Left ventricle myocardium superior (tissue), 1 donor: ENCODE measurements around the gene ADORA1. TPM values are rescaled to one million over a fixed set of nuclear protein-coding genes. Genes with fewer than 3 reads are reported as not detected.
A peak's percentile ranks its signal among the peaks of the same experiment; 100 is the strongest.

ENCODE experiments used
- ATAC-seq: fragments of 200-7000 bp; cut with Tn5 transposase; one replicate; pipeline ENCODE4 v1.9.1; 2020; ENCODE audit warnings: mild to moderate bottlenecking, moderate library complexity
- DNase-seq: peaks from one replicate; pipeline ENCODE4 v3.0.0-alpha.2; 2020
- intact Hi-C: fragments of 100-400 bp; cut with micrococcal nuclease; formaldehyde crosslinking; loops from one replicate; pipeline ENCODE4 v1.11.0; 2022
- total RNA-seq: library from RNA; stranded (reverse); fragmentation: NEBNext Ultra II Directional; extraction: Animal tissue kit (Norgen Biotek cat#: 25700); gene quantifications from one replicate; pipeline ENCODE4 v1.2.1, GENCODE V29; 2021
- donor health status: DM: no; HTN: yes; CAD: no; lungs with severe emphysema.

The ADORA1 gene
- total RNA-seq, 1 donor from 2014 or later, result 13.5 TPM

GRCh38 chr1:203216274-203217138 is 89.0 kb downstream of the ADORA1 start:
- intact Hi-C loops, result loop anchor here (5.0 kb wide), 1 partner anchor 179 kb away; no protein-coding TSS in a partner anchor
- ATAC-seq (peak; percentile 86), DNase-seq (no peak)

Other genes with a start within 250 kb of the ADORA1 start
- 4.7 TPM for gene RABIF, start 238.6 kb upstream of the ADORA1 start, total RNA-seq
- 18.8 TPM for gene KLHL12, start 200.5 kb upstream of the ADORA1 start, total RNA-seq
- gene ADIPOR1, start 169.4 kb upstream of the ADORA1 start, total RNA-seq, result 88.1 TPM
- gene CYB5R1, start 160.5 kb upstream of the ADORA1 start, total RNA-seq, result 104 TPM
- 24.3 TPM for gene TMEM183A, start 120.4 kb upstream of the ADORA1 start, total RNA-seq
- gene PPFIA4, start 101.2 kb upstream of the ADORA1 start, total RNA-seq, result 21.3 TPM
- gene MYOG, start 41.7 kb upstream of the ADORA1 start, total RNA-seq, result not detected
- not detected for gene MYBPH, start 48.1 kb downstream of the ADORA1 start, total RNA-seq
- 1.0 TPM for gene CHI3L1, start 59.0 kb downstream of the ADORA1 start, total RNA-seq
- not detected for gene CHIT1, start 101.9 kb downstream of the ADORA1 start, total RNA-seq
- gene BTG2, start 177.8 kb downstream of the ADORA1 start, total RNA-seq, result 41.3 TPM
- 9.6 TPM for gene FMOD, start 223.4 kb downstream of the ADORA1 start, total RNA-seq